Activated gamma-delta T cell treated with anti-CD3 and anti-CD28 coated beads, Interleukin-2, amount 50 U/mL, for 16 hours (primary cell): ENCODE measurements around the gene RPN1.

Source experiments
- DNase-seq: peaks from one replicate; pipeline ENCODE4 v3.0.0-alpha.2; 2020; ENCODE audit warnings: low read depth

Gene RPN1

GRCh38 chr3:128648940-128649663 is 1.5 kb downstream of the RPN1 start:
- no peak for DNase-seq

DNA sequence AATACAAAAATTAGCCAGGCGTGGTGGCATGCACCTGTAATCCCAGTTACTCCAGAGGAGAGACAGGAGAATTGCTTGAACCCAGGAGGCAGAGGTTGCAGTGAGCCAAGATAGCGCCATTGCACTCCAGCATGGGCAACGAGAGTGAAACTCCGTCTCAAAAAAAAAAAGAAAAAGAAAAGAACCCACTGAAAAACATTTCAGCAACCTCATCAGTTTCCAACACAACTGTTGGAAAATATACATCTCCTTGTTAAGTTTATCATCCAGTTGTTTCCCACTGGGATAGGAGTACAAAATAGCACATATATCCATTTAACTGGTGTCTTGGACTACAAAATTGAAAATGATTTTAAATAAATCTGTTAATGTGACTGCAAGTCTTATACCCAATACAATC is 2.2 kb downstream of the RPN1 start:
- no peak for DNase-seq

DNA sequence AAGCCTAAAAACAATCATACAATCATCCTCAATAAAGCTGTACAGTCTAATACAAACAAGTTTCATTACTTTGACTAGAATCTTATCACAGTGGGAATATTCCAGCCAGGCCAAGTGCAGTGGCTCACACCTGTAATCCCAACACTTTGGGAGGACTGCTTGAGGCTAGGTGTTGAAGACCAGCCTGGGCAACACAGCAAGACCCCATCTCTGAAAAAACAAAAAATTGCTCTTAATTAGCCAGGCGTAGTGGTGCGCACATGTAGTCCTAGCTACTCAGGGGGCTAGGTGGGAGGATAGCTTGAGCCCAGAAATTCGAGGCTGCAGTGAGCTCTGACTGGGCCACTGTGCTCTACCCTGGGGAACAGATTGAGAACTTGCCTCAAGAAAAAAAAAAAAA is 3.3 kb downstream of the RPN1 start:
- no peak for DNase-seq

DNA sequence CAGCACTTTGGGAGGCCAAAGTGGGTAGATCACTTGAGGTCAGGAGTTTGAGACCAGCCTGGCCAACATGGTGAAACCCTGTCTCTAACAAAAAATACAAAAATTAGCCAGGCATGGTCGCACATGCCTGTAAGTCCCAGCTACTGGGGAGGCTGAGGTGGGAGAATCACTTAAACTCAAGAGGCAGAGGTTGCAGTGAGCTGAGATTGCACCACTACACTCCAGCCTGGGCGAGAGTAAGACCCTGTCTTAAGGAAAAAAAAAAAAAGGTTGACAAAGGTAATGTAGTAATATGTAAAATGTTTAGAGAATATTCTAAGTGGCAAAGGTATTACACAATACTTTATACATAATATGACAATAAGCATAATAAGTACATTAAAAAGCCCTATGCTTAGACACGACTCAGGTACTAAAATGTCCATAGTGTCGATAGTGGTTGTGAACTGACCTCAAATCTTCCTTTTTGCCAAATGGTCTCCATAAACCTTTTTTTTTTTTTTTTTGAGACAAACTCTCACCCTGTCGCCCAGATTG is 16.5 kb downstream of the RPN1 start:
- no peak for DNase-seq

- DNase-seq, result no peak
Observed at GRCh38 chr3:128632301-128632700, 18.3 kb downstream of the RPN1 start.

GRCh38 chr3:128629936-128630335 is 20.7 kb downstream of the RPN1 start:
- DNase-seq, result no peak

GRCh38 chr3:128625409-128625945 is 25.1 kb downstream of the RPN1 start:
- no peak for DNase-seq

DNA sequence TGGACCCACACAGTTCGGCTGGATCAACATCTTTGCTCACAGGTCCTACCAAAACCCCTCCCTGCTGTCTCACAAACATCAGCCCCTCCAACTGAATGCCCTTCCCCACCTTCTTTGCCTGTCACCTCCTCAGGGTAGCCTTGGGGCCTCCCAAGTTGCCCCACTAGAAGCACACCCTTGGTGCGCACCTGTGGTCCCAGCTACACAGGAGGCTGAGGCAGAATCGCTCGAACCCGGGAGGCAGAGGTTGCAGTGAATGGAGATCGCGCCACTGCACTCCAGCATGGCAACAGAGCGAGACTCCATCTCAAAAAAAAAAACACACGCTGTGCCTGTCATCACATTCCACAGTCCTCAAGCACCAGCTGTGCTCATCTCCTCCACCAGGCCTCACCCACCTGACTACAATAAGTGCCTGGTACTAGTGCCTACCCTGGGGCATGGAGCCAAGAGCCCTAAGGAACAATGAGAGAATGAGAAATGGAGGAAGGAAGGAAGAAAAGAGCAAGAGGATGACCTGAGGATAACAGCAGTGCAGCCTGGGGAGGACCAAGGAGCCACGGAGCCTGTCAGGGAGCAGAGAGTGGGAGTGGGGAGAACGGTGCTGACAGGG is 26.0 kb downstream of the RPN1 start:
- DNase-seq, result no peak

GRCh38 chr3:128623762-128624176 is 26.8 kb downstream of the RPN1 start:
- no peak for DNase-seq

GRCh38 chr3:128621931-128622330 is 28.7 kb downstream of the RPN1 start:
- no peak for DNase-seq

- DNase-seq, result no peak
Observed at GRCh38 chr3:128621234-128621633, 29.4 kb downstream of the RPN1 start.

DNA sequence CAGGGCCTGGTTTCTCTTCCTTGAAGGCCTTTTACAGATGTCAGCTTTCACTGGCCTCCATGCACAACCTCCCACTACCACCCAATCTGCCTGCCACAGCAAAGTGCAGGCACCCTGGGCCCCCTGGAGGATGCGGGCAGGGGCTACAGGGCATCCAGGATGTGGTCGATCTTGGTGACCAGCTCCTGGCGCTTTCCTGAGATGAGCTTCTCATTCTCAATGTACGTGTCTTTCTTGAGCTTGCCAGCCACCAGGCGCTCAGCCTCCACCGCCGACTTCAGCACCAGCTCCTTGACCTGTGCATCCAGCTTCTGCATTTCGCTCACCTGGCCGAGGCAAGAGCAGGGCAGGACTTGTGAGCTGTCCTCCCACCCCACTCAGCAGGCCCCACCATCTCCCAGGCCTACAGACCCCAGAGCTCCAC is 30.3 kb downstream of the RPN1 start:
- no peak for DNase-seq

- DNase-seq, result no peak
Observed at GRCh38 chr3:128619146-128619890, 31.3 kb downstream of the RPN1 start.

GRCh38 chr3:128618398-128618726 is 32.3 kb downstream of the RPN1 start:
- DNase-seq, result no peak

- DNase-seq, result peak; percentile 93
Observed at GRCh38 chr3:128617557-128618397, 32.8 kb downstream of the RPN1 start.

DNA sequence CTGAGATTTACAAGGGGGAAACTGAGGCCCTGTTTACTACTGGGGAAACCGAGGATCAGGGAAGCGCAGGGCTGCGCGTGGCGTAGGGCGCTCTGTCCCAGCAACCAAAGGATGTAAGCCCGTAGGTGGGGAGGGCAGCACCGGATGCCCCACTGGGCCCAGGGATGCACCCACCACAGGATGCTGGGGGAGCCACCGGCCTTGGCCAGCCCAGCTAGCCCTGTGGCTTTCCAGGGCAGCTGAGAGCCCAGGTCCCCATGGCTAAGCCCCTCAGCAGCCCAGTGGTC is 33.4 kb downstream of the RPN1 start:
- no peak for DNase-seq

DNA sequence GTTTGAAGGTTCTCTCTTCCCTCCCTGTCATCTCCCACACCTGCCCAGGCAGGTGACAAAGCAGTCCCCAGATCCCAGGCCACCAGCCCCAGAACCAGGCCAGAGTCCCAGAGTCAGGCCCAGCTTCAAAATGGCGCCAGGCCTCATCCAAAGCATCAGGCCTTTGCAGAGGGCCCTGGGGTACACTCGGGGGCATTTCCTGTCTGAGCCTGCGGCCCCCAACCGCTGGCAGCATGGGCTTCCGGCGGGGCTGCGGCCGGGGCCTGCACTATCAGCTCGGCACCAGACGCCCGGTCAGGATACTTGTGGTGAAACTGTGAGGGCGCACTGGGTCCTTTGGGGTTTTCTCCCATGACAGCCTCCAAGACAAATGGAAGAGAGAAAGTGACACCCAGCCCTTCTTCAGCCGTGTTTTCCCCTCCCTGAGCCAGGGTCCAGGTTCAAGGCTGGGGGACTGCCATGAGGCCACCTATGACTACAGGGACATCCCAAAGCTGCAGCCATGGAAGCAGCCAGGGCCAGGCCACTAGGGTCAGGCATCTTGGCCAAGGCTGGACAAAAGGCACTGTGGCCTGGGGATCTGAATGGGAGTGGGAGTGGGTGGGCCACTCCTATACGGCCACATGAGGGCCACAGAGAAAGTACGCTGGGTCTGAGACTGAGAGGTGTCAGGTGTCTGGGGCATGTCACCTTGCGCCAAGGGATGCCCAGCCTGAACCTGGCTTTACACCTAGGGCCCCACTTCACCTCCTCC is 33.9 kb downstream of the RPN1 start:
- DNase-seq, result no peak

- no peak for DNase-seq
Observed at GRCh38 chr3:128614076-128614475, 36.5 kb downstream of the RPN1 start.

- no peak for DNase-seq
Observed at GRCh38 chr3:128613083-128613829, 37.4 kb downstream of the RPN1 start.

- no peak for DNase-seq
Observed at GRCh38 chr3:128610451-128611070, 40.1 kb downstream of the RPN1 start.
